ENCODE measurements around the gene UBE2D3.

UBE2D3 gene

DNA sequence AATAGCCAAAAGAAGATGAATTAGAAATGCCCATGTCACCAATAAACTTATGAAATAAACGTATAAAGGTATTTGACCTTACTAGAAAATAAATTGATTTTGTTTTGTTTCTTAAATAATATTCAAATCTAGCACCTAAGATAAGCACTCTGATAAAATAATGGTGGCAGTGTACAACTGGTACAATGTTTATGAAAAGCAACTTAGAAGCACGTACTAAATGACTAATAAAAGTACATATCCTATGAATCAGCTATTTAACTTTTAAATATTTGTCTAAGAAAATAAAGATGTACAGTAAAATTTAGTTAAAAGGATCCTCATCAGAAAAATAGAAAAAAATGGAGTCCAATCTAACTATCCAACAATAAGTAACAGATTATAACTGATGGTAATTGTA lies 73.3 kb downstream of the UBE2D3 start:
- no peak for DNase-seq (ENCODE audit: low read depth in 2 of 2)

DNA sequence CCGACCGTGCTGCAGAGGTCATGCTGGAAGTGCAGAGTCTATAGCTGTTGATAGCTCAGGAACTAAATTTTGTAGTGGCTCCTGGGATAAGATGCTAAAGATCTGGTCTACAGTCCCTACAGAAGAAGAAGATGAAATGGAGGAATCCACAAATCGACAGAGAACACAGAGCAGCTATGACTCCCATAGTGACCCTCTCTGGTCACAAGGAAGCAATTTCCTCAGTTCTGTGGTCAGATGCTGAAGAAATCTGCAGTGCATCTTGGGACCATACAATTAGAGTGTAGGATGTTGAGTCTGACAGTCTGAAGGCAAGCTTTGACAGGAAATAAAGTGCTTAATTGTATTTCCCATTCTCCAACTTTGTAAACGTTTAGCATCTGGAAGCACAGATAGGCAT lies 75.4 kb downstream of the UBE2D3 start:
- DNase-seq (ENCODE audit: low read depth in 2 of 2) = no peak

All from stimulated activated CD8-positive, alpha-beta memory T cell treated with anti-CD3 and anti-CD28 coated beads, Interleukin-2, amount 100 ng/mL, for 48 hours (primary cell).